Osteoblast (primary cell): Measurements from ENCODE around the gene PLCB4. TPM values are rescaled to one million over a fixed set of nuclear protein-coding genes. Genes with fewer than 3 reads are reported as not detected.
A peak's percentile ranks its signal among the peaks of the same experiment; 100 is the strongest.

Experiments used
- DNase-seq: peaks from one replicate; pipeline ENCODE4 v3.0.0; 2011; ENCODE audit warnings: low spot score, mixed read lengths; ENCODE audit not compliant: insufficient read length; ENCODE audit errors: missing footprints
- H2AFZ ChIP-seq: 2 replicates; pipeline ENCODE4 v1.6.0; 2011; ENCODE audit warnings: mild to moderate bottlenecking, low read length
- H3K27ac ChIP-seq: 2 replicates; pipeline ENCODE4 v1.5.1; 2011; ENCODE audit warnings: mild to moderate bottlenecking, low read depth, low read length, moderate library complexity
- H3K27me3 ChIP-seq: 2 replicates; pipeline ENCODE4 v1.6.0; 2012; ENCODE audit warnings: mild to moderate bottlenecking, control low read depth, inconsistent platforms, low read length, moderate library complexity; ENCODE audit not compliant: insufficient read depth
- H3K36me3 ChIP-seq: 2 replicates; pipeline ENCODE4 v1.5.1; 2011; ENCODE audit warnings: mild to moderate bottlenecking, low read length, control low read depth, moderate library complexity; ENCODE audit not compliant: insufficient read depth
- H3K4me1 ChIP-seq: 2 replicates; pipeline ENCODE4 v1.5.1; 2011; ENCODE audit warnings: mild to moderate bottlenecking, low read length, control low read depth, moderate library complexity; ENCODE audit not compliant: insufficient read depth
- H3K4me2 ChIP-seq: 2 replicates; pipeline ENCODE4 v1.6.0; 2011; ENCODE audit warnings: mild to moderate bottlenecking, low read length; ENCODE audit not compliant: insufficient read depth
- H3K4me3 ChIP-seq: fragments of 200-600 bp; sonication (generic); 3 replicates; pipeline ENCODE4 v1.5.1; 2012; ENCODE audit warnings: mild to moderate bottlenecking, low read length, inconsistent platforms; ENCODE audit not compliant: insufficient read depth
- H3K79me2 ChIP-seq: 2 replicates; pipeline ENCODE4 v1.6.0; 2012; ENCODE audit warnings: mild to moderate bottlenecking, low read length, control low read depth, inconsistent platforms; ENCODE audit not compliant: insufficient read depth
- H3K9me3 ChIP-seq: 2 replicates; pipeline ENCODE4 v1.5.1; 2011; ENCODE audit warnings: low read depth, low read length, control low read depth
- H4K20me1 ChIP-seq: 2 replicates; pipeline ENCODE4 v1.6.0; 2012; ENCODE audit warnings: mild to moderate bottlenecking, low read length, control low read depth; ENCODE audit not compliant: insufficient read depth
- CTCF ChIP-seq: IDR thresholded peaks from 2 replicates; pipeline ENCODE4 v1.5.1; 2011; ENCODE audit warnings: mild to moderate bottlenecking, low read depth, low read length, moderate library complexity; ENCODE audit errors: extremely low read depth
- total RNA-seq: library from RNA; depleted of rRNA; stranded (reverse); fragments of >200 nt; gene quantifications from 2 replicates; pipeline ENCODE4 v1.2.3, GENCODE V29; 2012

Gene PLCB4
- total RNA-seq, 1 donor, result 13.0 TPM

DNA sequence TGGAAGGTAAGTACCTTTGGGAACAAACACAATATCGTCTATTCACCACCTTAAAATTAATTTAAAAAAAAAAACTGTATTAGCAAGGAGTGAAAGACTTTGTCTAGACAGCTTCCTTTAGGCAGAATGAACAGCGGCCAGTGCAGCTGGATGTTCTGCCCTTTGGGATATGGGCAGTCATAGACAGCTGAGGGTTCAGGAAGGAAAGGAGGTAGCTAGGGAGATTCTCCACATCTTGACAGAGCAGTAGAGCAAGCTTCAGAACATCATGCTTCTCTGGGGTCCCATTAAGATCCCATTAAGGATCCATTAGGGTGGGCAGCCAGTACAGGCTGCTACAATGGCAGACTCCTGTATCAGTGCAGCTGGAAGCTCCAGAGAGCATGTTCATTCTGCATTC is 46.5 kb upstream of the PLCB4 start:
- no peaks in the 10 kb centered on the region for H3K79me2 ChIP-seq
- H2AFZ ChIP-seq, result peak overlapping the region; percentile 18
- H3K27me3 ChIP-seq, result no peaks in the 10 kb centered on the region
- H3K4me2 ChIP-seq, result no peak overlapping the region
- no peaks in the 10 kb centered on the region for H3K9me3 ChIP-seq
- peaks cover 9% of the 10 kb centered on the region for H3K4me1 ChIP-seq
- no peaks in the 10 kb centered on the region for H3K36me3 ChIP-seq
- TF ChIP-seq CTCF, result no peak
- H4K20me1 ChIP-seq, result no peaks in the 10 kb centered on the region
- DNase-seq, result no peak
- H3K27ac ChIP-seq, result no peak overlapping the region
- H3K4me3 ChIP-seq, result no peak overlapping the region

- Histone ChIP-seq H3K4me3 (no peak overlapping the region), H3K36me3 (no peaks in the 10 kb centered on the region), H4K20me1 (no peaks in the 10 kb centered on the region), H3K27me3 (no peaks in the 10 kb centered on the region), H3K4me2 (no peak overlapping the region), H2AFZ (no peak overlapping the region), H3K4me1 (peaks cover 23% of the 10 kb centered on the region), H3K79me2 (no peaks in the 10 kb centered on the region), H3K9me3 (no peaks in the 10 kb centered on the region), H3K27ac (no peak overlapping the region)
- TF ChIP-seq CTCF, result no peak
- no peak for DNase-seq
Observed at GRCh38 chr20:9024606-9025005, 44.3 kb upstream of the PLCB4 start.

DNA sequence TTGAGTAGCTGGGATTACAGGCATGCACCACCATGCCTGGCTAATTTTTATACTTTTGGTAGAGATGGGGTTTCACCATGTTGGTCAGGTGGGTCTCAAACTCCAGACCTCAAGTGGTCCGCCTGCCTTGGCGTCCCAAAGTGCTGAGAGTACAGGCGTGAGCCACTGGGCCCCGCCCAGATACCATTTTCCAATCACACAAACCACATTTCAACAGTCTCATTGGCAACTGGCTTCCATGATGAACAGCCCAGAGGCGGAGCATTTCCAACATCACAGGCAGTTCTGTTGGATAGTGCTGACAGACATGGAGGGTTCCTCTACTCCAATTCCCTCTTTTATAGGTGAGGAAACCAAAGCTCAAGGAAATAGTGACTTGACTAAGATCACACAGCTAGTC is 43.9 kb upstream of the PLCB4 start:
- Histone ChIP-seq H3K27me3 (no peaks in the 10 kb centered on the region), H2AFZ (peak overlapping the region; percentile 79), H3K9me3 (no peaks in the 10 kb centered on the region), H3K27ac (peak overlapping the region; percentile 66), H3K79me2 (no peaks in the 10 kb centered on the region), H3K4me3 (no peak overlapping the region), H3K4me2 (no peak overlapping the region), H4K20me1 (no peaks in the 10 kb centered on the region), H3K4me1 (peaks cover 23% of the 10 kb centered on the region), H3K36me3 (no peaks in the 10 kb centered on the region)
- DNase-seq, result no peak
- TF ChIP-seq CTCF, result no peak

DNA sequence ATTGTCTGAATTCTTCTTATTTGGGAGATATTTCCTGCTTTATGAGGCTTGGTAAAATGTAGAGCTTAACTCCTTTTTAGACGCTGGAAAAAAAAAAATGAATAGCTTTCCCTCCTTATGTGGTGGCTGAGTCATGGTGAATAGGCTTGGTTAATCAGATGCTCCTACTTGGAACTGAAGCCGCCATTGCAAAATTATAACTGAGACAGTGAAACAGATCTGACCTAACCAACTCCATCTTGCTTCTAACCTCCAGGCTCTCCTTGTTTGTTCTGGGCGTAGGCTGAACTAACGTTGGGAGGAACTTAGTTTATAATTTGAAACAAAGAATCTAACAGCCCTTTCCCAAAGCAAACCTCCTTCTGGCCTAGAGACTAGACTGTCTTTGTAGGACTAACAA is 43.2 kb upstream of the PLCB4 start:
- H3K4me2 ChIP-seq, result no peak overlapping the region
- TF ChIP-seq CTCF, result no peak
- no peaks in the 10 kb centered on the region for H3K27me3 ChIP-seq
- H3K27ac ChIP-seq, result peak overlapping the region; percentile 66
- H3K36me3 ChIP-seq, result no peaks in the 10 kb centered on the region
- H4K20me1 ChIP-seq, result no peaks in the 10 kb centered on the region
- H3K9me3 ChIP-seq, result no peaks in the 10 kb centered on the region
- H3K4me3 ChIP-seq, result no peak overlapping the region
- peak overlapping the region; percentile 79 for H2AFZ ChIP-seq
- DNase-seq, result no peak
- H3K4me1 ChIP-seq, result peaks cover 23% of the 10 kb centered on the region
- no peaks in the 10 kb centered on the region for H3K79me2 ChIP-seq
